ENCODE data around the gene ZNF343. TPM values are rescaled to one million over a fixed set of nuclear protein-coding genes. Genes with fewer than 3 reads are reported as not detected.

The ZNF343 gene
- total and polyA plus RNA-seq, 2 of the 4 experiments (the other 2 are of a cell fraction) = 7.8 to 26.2 TPM

DNA sequence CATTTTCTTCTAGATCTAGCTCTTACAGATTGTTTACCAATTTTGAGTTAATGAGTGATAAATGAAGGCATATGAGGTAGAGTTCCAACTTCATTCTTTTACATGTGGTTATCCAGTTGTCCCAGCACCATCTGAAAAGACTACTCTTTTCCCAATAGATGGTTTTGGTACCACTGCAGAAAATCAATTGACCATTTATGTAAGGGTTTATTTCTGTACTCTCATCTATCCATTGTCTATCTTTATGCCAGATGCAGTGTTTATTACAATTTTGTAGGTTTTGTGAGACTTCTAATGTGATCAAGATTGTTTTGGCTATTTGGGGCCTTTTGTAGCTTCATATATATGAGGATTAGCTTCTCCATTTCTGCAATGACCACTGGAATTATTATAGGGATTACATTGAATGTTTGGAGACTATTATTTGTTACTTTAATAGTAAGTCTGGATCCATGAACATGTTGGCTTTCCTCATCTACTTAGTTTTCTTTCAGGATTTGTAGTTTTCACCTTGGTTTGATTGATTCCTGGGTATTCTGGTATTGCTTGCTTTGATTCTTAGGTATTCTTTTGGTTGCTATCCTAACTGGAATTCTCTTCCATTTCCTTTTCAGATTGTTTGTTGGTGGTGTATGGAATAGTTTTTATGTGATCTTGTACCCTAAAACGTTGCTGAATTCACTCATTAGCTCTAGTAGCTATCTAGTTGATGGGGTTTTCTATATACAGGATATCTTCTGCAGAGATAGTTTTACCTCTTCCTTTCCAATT lies 48.5 kb downstream of the ZNF343 start (continued):
- no peak for TF ChIP-seq MXI1 (IDR thresholded peaks at IDR 0.05; ENCODE audit: borderline replicate concordance, low read depth, low read length)

DNA sequence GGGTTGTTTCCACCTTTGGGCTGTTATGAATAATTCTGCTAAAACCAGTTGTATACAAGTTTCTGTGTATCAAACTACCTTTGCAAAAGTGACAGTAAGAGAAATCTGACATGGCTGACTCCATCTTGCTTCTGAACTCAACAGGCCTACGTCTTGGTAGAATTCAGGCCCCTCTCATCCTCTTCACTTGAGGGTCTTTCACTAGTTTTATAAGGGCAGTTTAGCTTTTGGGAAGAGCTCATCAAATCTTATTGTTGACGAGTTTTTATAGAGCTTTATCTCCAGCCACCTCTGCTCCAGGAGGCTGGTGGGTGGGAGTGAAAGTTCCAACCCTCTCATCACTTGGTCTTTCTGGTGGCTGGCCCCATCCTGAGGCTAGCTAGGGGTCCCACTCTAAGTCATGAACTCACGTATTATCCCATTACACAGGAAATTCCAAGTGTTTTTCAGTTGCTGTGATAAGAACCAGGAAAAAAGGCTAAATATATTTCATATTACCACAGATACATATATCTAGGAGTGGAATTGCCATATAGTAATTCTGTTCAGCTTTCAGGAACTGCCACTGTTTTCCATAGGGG lies 49.7 kb downstream of the ZNF343 start:
- in situ Hi-C loops (cut with MboI; ENCODE audit: low sequenced_read_pairs) = loop anchor here (10.0 to 25.0 kb wide), 2 partner anchors 254 to 697 kb away; no protein-coding TSS in a partner anchor
- Histone ChIP-seq H2BK20ac (ENCODE audit: low read depth, low read length) (no peak overlapping the region), H2BK5ac (ENCODE audit: low read depth, low read length, poor library complexity, severe bottlenecking) (no peak overlapping the region), H3K23ac (ENCODE audit: low read depth, low read length) (no peak overlapping the region), H2AK5ac (ENCODE audit: low read depth, low read length) (no peak overlapping the region), H4K5ac (ENCODE audit: low read depth, low read length) (no peak overlapping the region), H2BK120ac (ENCODE audit: low read depth, low read length) (no peak overlapping the region), H3K4me2 (ENCODE audit: low read depth, low read length) (no peak overlapping the region), H4K91ac (ENCODE audit: insufficient read depth, low read depth, low read length) (no peak overlapping the region), H3K9me3 (ENCODE audit: control insufficient read depth, insufficient read depth, low read length) (no peaks in the 10 kb centered on the region), H3K18ac (ENCODE audit: low read depth, low read length) (no peak overlapping the region), H3K36me3 (ENCODE audit: control insufficient read depth, insufficient read depth, low read length) (peaks cover 34% of the 10 kb centered on the region), H3K27me3 (ENCODE audit: control insufficient read depth, insufficient read depth, low read length) (no peaks in the 10 kb centered on the region), H3K14ac (replicated peaks; ENCODE audit: low read depth, low read length) (no peak overlapping the region), H3K79me1 (ENCODE audit: low read depth in 1 of 2, low read length in 2 of 2) (peaks cover 14 to 17% of the 10 kb centered on the region in 2 experiments), H3K9me1 (ENCODE audit: insufficient read depth, low read length) (no peaks in the 10 kb centered on the region; the same call in 1 of the 2 replicates), H3K4ac (ENCODE audit: low read depth, low read length) (no peak overlapping the region), H2BK15ac (ENCODE audit: low read depth, low read length) (no peak overlapping the region), H2AK9ac (replicated peaks; ENCODE audit: low read depth, low read length, poor library complexity) (no peak overlapping the region), H3K9ac (ENCODE audit: low read depth, low read length) (no peak overlapping the region), H2AFZ (replicated peaks; ENCODE audit: low read length, poor library complexity) (no peak overlapping the region), H3K4me3 (ENCODE audit: insufficient read depth, low read depth, low read length) (no peak overlapping the region), H3K56ac (ENCODE audit: extremely low read depth, insufficient read depth, low read length) (no peak overlapping the region), H4K8ac (ENCODE audit: low read depth in 2 of 2, low read length in 2 of 2) (no peak overlapping the region), H4K20me1 (ENCODE audit: insufficient read depth, low read length) (peaks cover 2% of the 10 kb centered on the region), H3K4me1 (ENCODE audit: control insufficient read depth, insufficient read depth, low read length) (no peaks in the 10 kb centered on the region), H3K27ac (ENCODE audit: insufficient read depth, low read length) (no peak overlapping the region)
- DNase-seq = no peak
- CTCF ChIA-PET = no interaction called here
- WGBS, 2 experiments (ENCODE audit: extremely low coverage in 2 of 2, insufficient read length in 1 of 2) = no CpG with 5 or more reads among the region's 3 CpGs
- dilution Hi-C loops (cut with HindIII; ENCODE audit: low sequenced_read_pairs, unreplicated experiment) = no loop called here
- POLR2A ChIA-PET (ENCODE audit: unreplicated experiment) = no interaction called here
- intact Hi-C loops (cut with micrococcal nuclease) = loop anchor here (10.0 kb wide), 1 partner anchor 344 kb away; no protein-coding TSS in a partner anchor
- no TSS peak for BruUV-seq (replicated peaks)
- no peak for ATAC-seq (ENCODE audit: low read depth)
- no peak for TF ChIP-seq NFE2L2 (IDR thresholded peaks at IDR 0.05; ENCODE audit: low read depth, low read length)
- TF ChIP-seq, protein P1, sequence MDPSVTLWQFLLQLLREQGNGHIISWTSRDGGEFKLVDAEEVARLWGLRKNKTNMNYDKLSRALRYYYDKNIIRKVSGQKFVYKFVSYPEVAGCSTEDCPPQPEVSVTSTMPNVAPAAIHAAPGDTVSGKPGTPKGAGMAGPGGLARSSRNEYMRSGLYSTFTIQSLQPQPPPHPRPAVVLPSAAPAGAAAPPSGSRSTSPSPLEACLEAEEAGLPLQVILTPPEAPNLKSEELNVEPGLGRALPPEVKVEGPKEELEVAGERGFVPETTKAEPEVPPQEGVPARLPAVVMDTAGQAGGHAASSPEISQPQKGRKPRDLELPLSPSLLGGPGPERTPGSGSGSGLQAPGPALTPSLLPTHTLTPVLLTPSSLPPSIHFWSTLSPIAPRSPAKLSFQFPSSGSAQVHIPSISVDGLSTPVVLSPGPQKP (IDR thresholded peaks at IDR 0.05; ENCODE audit: borderline replicate concordance, low read depth, low read length) = no peak
- TF ChIP-seq RAD21 (IDR thresholded peaks at IDR 0.05; ENCODE audit: low read length) = no peak
- no peak for TF ChIP-seq FOS (IDR thresholded peaks at IDR 0.05; ENCODE audit: low read depth, low read length)
- no peak for TF ChIP-seq MXI1 (IDR thresholded peaks at IDR 0.05; ENCODE audit: borderline replicate concordance, low read depth, low read length)
- TF ChIP-seq BHLHE40 (IDR thresholded peaks at IDR 0.05; ENCODE audit: low read depth, low read length) = no peak
- no peak for TF ChIP-seq MAZ (IDR thresholded peaks at IDR 0.05; ENCODE audit: borderline replicate concordance, low read depth, low read length)
- no peak for TF ChIP-seq MAFK (IDR thresholded peaks at IDR 0.05; ENCODE audit: low read depth, low read length)
- no peak for TF ChIP-seq RFX5 (IDR thresholded peaks at IDR 0.05; ENCODE audit: low read depth, low read length)
- no peak for TF ChIP-seq CEBPB (IDR thresholded peaks at IDR 0.05; ENCODE audit: low read depth, low read length)
- TF ChIP-seq SMC3 (IDR thresholded peaks at IDR 0.05; ENCODE audit: low read depth, low read length) = no peak
- TF ChIP-seq, protein P2, sequence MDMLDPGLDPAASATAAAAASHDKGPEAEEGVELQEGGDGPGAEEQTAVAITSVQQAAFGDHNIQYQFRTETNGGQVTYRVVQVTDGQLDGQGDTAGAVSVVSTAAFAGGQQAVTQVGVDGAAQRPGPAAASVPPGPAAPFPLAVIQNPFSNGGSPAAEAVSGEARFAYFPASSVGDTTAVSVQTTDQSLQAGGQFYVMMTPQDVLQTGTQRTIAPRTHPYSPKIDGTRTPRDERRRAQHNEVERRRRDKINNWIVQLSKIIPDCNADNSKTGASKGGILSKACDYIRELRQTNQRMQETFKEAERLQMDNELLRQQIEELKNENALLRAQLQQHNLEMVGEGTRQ (IDR thresholded peaks at IDR 0.05; ENCODE audit: low read depth, low read length) = no peak
- TF ChIP-seq CHD1 (IDR thresholded peaks at IDR 0.05; ENCODE audit: low read depth, low read length) = no peak

Data from IMR-90 (cell line).